Large intestine (tissue), 3 donors: ENCODE data around the gene SPAM1. TPM values are rescaled to one million over a fixed set of nuclear protein-coding genes. Genes with fewer than 3 reads are reported as not detected.
A peak's percentile ranks its signal among the peaks of the same experiment; 100 is the strongest.

ENCODE experiments used
- DNase-seq, 2 donors: peaks; one replicate each; pipeline versions ENCODE4 v3.0.0 to v3.0.0-alpha.2; 2013
- H3K27ac ChIP-seq: one replicate; pipeline ENCODE4 v1.5.1; 2013; ENCODE audit warnings: low read length
- H3K27me3 ChIP-seq: 2 replicates; pipeline ENCODE4 v1.6.1; 2013; ENCODE audit warnings: low read length; ENCODE audit not compliant: control insufficient read depth, insufficient read depth
- H3K36me3 ChIP-seq: 2 replicates; pipeline ENCODE4 v1.6.1; 2013; ENCODE audit warnings: low read length; ENCODE audit not compliant: control insufficient read depth, insufficient read depth
- H3K4me1 ChIP-seq: one replicate; pipeline ENCODE4 v1.6.1; 2013; ENCODE audit warnings: low read length; ENCODE audit not compliant: control insufficient read depth, insufficient read depth
- H3K4me3 ChIP-seq: one replicate; pipeline ENCODE4 v1.5.1; 2013; ENCODE audit warnings: low read length
- H3K9me3 ChIP-seq: one replicate; pipeline ENCODE4 v1.6.1; 2013; ENCODE audit warnings: mild to moderate bottlenecking, low read depth, low read length, moderate library complexity; ENCODE audit not compliant: control insufficient read depth
- WGBS: methylation state at CpG from one replicate; pipeline ENCODE4 v1.1.5; 2013; ENCODE audit warnings: low lambda C conversion rate; ENCODE audit not compliant: insufficient coverage; 5-methylcytosine and 5-hydroxymethylcytosine counted together
- polyA plus RNA-seq: library from polyadenylated mRNA; unstranded; fragments of 120-200 nt; gene quantifications from one replicate; pipeline ENCODE4 v1.2.1, GENCODE V29; 2013

SPAM1 gene
- polyA plus RNA-seq, 1 donor, result 1.0 TPM

DNA sequence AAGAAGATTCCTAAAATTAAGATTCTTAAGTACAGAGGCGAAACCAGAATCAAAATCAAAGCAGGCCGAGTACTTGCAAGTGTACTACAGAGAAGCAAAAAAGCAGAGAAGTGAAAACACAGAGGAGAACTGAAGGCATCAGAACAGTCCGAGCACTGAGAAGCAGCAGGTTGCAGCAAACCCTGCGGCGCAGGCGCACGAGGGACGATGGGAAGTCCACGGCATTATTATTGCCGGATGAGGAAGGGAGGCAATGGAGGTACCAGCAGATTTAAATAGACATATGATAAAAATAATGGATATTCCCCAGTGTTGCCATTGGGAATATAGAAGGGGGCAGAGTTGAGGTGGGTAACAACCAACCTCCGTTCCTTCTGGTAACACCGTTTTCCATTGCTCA is 7.2 kb upstream of the SPAM1 start:
- no peak overlapping the region for H3K4me3 ChIP-seq
- no peak overlapping the region for H3K27ac ChIP-seq
- 96% methylated on average over 3 of the region's 12 CpGs for WGBS
- no peaks in the 10 kb centered on the region for H3K36me3 ChIP-seq
- peaks cover 8% of the 10 kb centered on the region for H3K4me1 ChIP-seq
- no peaks in the 10 kb centered on the region for H3K9me3 ChIP-seq
- no peaks in the 10 kb centered on the region for H3K27me3 ChIP-seq
- no peak for DNase-seq

DNA sequence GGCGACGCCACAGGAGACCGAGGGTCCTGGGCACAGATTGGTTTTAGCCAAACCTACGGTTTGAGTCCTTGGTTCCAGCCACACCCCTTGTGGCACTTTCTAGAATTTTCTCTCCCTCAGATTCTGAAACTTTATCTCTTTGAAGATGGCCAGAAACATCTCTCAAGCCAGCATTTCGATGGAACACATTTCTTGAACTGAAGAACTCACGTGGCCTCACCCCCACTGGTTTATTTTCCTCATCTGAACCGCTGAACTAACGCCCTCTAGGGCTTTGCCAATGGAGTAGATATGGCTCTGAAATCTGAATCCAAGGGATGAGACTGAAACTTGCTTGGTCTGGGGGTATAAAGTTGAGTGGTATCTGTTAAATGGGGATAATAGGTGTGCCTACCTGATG is 6.7 kb upstream of the SPAM1 start:
- no peak for DNase-seq
- WGBS, result 100% methylated on average over 2 of the region's 8 CpGs
- no peak overlapping the region for H3K27ac ChIP-seq
- no peaks in the 10 kb centered on the region for H3K27me3 ChIP-seq
- H3K9me3 ChIP-seq, result no peaks in the 10 kb centered on the region
- no peak overlapping the region for H3K4me3 ChIP-seq
- no peaks in the 10 kb centered on the region for H3K36me3 ChIP-seq
- peaks cover 8% of the 10 kb centered on the region for H3K4me1 ChIP-seq

DNA sequence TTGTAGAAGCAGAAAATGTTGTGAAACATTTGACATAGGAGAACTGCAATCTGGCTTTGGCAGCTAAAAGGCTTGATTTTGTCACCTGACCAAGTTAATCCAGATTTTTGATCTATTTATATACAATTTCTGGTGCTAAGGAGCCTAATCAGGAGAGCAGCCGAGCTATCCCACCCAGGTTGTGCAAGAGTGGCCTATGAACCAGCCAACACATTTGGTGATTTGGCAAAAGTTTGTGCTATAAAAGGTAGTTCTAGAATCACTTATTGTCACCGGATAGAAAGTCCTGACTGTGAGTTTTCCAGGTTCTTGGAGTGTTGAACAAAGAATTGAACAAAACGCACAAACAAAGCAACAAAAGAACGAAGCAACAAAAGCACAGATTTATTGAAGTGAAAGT is 1.4 kb upstream of the SPAM1 start:
- no peak overlapping the region for H3K27ac ChIP-seq
- no peaks in the 10 kb centered on the region for H3K9me3 ChIP-seq
- no peaks in the 10 kb centered on the region for H3K36me3 ChIP-seq
- 94% methylated on average over 3 of the region's 4 CpGs for WGBS
- H3K4me1 ChIP-seq, result peaks cover 22% of the 10 kb centered on the region
- no peak overlapping the region for H3K4me3 ChIP-seq
- no peaks in the 10 kb centered on the region for H3K27me3 ChIP-seq
- DNase-seq, result no peak

DNA sequence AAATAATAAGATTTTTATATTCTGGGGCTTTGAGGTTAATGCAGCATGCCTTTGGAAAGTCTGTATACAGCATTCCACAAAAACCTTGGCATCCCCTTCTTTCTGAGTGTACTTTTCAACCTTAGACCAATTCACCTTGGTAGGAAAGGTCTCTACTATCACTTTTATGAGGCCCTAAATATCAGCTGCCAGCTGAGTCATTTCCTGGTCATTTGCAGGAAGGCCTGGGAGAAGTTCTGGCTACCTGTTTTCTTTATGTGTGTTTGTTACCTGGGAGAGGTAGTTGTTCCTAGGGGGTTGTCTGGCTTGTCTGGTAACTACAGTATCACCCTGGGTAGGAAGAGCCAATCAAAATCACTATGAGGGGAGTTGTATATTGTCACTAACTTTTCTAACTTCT is 4.1 kb downstream of the SPAM1 start:
- H3K9me3 ChIP-seq, result no peaks in the 10 kb centered on the region
- no peaks in the 10 kb centered on the region for H3K27me3 ChIP-seq
- peak overlapping the region; percentile 84 for H3K27ac ChIP-seq
- peak; percentile 86 to 94 for DNase-seq
- H3K4me3 ChIP-seq, result no peak overlapping the region
- peaks cover 33% of the 10 kb centered on the region for H3K4me1 ChIP-seq
- H3K36me3 ChIP-seq, result no peaks in the 10 kb centered on the region

DNA sequence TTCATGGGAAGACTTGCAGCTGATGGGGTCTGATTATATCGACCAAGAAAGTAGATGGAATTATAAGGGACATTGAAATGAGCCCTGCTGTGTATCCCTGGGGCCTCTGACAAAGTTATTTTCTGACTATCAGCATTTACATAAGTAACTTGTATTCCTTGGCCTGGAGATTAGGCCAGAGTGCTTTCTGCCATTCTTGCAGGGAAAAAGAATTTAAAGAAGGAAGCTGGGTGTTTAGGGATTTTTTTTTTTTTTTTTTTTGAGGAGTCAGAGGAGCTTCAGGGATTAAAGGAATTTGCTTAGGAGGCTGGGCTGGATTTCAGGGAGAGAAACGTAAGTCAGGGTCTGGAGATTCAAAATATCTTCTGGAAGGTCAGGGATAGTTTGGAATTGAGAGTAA is 4.6 kb downstream of the SPAM1 start:
- Histone ChIP-seq H3K27ac (peak overlapping the region; percentile 84), H3K4me3 (no peak overlapping the region), H3K4me1 (peaks cover 33% of the 10 kb centered on the region), H3K27me3 (no peaks in the 10 kb centered on the region), H3K9me3 (no peaks in the 10 kb centered on the region), H3K36me3 (no peaks in the 10 kb centered on the region)
- DNase-seq, result no peak
- 67% methylated on average over 1 of the region's 2 CpGs for WGBS

DNA sequence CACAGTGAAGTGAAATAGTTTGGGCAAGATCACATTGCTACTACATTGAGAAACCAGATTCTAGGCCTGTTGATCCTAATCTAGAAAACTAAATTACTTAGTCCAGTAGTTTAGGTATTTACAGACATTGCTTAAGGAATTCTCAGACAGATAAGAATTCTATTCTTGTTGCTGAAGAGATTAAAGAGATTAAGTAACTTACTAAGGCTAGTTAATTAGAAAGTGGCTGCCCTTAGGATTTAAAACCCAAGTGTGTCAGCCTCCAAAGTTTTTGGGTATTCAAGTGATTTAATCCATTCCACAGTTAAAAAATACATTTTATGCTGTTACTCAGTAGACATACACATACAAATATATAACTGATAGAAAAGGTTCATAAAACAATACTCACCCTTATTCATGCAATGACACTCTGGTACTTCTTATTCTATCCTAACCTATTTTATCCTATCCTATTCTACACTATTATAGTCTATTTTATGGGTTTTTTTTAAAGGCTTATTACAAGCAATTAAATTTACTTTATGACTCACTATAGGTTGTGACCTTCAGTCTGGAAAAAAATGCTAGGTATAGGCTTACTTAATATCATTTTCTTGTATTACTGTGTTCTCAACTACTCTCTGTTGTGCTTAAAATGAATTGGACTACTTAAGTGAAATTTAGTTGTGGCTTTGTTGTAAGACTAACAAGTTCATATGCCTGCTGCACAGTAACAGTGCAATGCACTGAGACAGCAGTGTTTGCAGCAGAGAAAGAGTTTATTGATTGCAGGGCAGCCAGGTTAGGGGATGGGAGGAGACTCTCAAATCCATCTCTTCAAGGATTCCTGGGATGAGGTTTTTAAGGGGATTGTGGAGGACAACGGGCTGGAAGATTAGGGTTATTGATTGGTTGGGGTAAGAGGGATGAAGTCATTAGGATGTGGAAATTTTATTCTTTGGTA is 10.7 kb downstream of the SPAM1 start:
- no peaks in the 10 kb centered on the region for H3K36me3 ChIP-seq
- no peak for DNase-seq
- H3K27ac ChIP-seq, result peak overlapping the region; percentile 4
- no peaks in the 10 kb centered on the region for H3K4me1 ChIP-seq
- H3K9me3 ChIP-seq, result peaks cover 7% of the 10 kb centered on the region
- WGBS, result no CpG with 5 or more reads among the region's 1 CpG
- H3K27me3 ChIP-seq, result no peaks in the 10 kb centered on the region
- no peak overlapping the region for H3K4me3 ChIP-seq

DNA sequence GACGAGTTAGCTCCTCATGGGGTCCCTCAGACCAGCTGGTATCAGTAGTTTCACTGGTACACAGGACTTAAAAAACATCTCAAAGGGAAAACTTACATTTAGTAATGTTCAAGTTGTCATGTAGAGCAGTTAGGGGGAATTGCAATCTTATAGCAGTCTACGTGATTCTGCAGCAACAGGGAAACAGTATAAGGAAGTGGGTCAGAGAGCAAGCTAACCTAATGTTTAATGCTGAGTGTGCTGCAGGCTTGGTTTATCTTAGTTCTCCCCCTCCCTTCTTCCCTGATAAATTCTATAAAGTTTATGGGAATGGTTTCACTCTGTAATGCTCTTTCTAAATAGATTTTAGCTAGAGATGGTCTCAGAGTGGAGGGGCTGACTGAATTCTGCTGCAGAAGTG is 11.3 kb downstream of the SPAM1 start:
- Histone ChIP-seq H3K27ac (peak overlapping the region; percentile 4), H3K36me3 (no peaks in the 10 kb centered on the region), H3K4me3 (no peak overlapping the region), H3K9me3 (peaks cover 7% of the 10 kb centered on the region), H3K27me3 (no peaks in the 10 kb centered on the region), H3K4me1 (no peaks in the 10 kb centered on the region)
- WGBS, result 100% methylated on average over 1 of the region's 2 CpGs
- DNase-seq, result peak in 1 of 2 donors; percentile 50

DNA sequence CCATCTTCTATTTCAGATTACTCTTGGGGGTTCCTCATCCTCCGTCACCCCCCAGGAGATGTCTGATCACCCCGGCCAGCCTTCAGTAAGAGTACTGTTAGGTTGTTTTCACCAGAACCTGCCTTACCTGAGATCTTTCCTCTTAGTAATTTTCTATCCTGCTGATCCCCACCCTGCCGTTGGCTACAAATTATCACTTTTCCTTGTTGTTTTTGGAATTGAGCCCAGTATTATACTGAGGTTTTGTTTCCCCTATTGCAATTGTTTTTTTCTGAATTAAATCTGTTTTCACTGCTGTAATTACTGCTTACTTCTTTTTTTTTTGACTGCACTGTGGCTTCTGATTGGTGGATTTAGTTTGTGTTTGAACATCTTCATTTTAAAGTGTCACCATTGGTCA is 14.7 kb downstream of the SPAM1 start:
- Histone ChIP-seq H3K27ac (no peak overlapping the region), H3K27me3 (no peaks in the 10 kb centered on the region), H3K36me3 (no peaks in the 10 kb centered on the region), H3K9me3 (peaks cover 7% of the 10 kb centered on the region), H3K4me1 (no peaks in the 10 kb centered on the region), H3K4me3 (no peak overlapping the region)
- WGBS, result no CpG with 5 or more reads among the region's 3 CpGs
- DNase-seq, result no peak

DNA sequence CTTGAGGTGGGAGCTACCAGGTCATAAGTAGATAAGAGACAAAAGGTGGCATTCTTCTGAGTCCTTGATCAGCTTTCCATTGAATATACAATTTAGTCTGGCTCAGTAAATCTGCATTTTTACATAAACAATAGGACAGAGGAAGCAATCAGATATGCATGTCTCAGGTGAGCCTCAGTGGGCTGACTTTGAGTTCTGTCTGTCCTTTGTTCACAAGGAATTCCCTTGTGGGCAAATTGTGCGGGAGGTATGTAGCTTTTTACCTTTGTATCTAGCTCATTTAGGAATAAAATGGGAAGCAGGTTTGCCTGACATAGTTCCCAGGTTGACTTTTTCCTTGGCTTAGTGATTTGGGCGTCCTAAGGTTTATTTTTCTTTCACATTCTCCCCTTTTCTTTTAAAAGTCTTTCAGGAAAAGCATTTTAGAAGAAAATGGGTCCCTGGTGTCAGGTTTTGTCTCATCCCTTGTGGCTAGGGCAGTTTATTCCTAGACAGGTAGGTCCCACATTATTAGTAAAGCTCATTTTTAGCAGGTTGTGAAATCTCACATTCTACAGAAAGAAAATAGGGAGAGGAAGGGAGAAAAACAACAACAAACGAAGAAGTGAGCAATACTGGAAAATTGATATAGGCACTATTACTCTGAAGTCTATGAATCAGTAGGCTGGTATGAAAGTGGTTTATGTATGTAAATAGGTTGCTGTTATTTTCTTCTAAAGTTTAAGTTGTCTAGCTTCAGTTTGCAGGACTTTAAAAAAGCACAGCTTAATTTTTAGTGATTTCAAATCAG is 16.5 kb downstream of the SPAM1 start:
- DNase-seq, result no peak
- H3K27ac ChIP-seq, result no peak overlapping the region
- H3K9me3 ChIP-seq, result no peaks in the 10 kb centered on the region
- H3K36me3 ChIP-seq, result no peaks in the 10 kb centered on the region
- H3K27me3 ChIP-seq, result no peaks in the 10 kb centered on the region
- no peak overlapping the region for H3K4me3 ChIP-seq
- no peaks in the 10 kb centered on the region for H3K4me1 ChIP-seq
- WGBS, result 78% methylated on average over 2 of the region's 3 CpGs

DNA sequence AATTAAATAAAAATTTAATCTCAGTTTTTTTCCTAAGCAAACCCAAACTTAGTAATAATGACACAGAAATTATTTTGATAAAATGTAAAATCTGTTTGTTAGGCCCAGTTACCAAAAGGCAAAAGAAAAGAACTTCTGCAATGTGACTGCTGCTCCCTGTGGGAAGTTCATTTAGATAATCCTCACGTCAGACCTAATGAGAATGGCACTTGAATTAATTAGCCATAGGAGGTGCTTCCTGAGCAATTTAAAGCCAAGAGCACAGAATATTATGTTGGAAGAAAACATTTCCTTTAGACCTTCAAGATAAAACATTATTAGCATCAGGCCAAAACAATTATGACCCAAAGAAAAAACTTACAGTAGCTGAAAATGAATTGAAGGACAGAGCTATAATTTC is 19.4 kb downstream of the SPAM1 start:
- H3K4me1 ChIP-seq, result no peaks in the 10 kb centered on the region
- no peaks in the 10 kb centered on the region for H3K27me3 ChIP-seq
- no peaks in the 10 kb centered on the region for H3K36me3 ChIP-seq
- H3K4me3 ChIP-seq, result no peak overlapping the region
- 29% methylated on average over 1 of the region's 1 CpG for WGBS
- DNase-seq, result no peak
- H3K27ac ChIP-seq, result no peak overlapping the region
- no peaks in the 10 kb centered on the region for H3K9me3 ChIP-seq
